Upper lobe of right lung (tissue), 1 donor: ENCODE results near the gene RPS6KA2. TPM values are rescaled to one million over a fixed set of nuclear protein-coding genes. Genes with fewer than 3 reads are reported as not detected.

ENCODE experiments used
- ATAC-seq: fragments of 200-7000 bp; cut with Tn5 transposase; one replicate; pipeline ENCODE4 v1.9.1; 2020; ENCODE audit warnings: mild to moderate bottlenecking, moderate library complexity
- DNase-seq: peaks from one replicate; pipeline ENCODE4 v3.0.0-alpha.2; 2020
- H3K27ac ChIP-seq: fragments of 200-600 bp; one replicate; pipeline ENCODE4 v1.8.0; 2022
- H3K27me3 ChIP-seq: fragments of 200-600 bp; one replicate; pipeline ENCODE4 v1.8.0; 2022; ENCODE audit warnings: mild to moderate bottlenecking
- H3K36me3 ChIP-seq: fragments of 200-600 bp; one replicate; pipeline ENCODE4 v1.8.0; 2022
- H3K4me1 ChIP-seq: fragments of 200-600 bp; one replicate; pipeline ENCODE4 v1.8.0; 2022
- H3K4me3 ChIP-seq: fragments of 200-600 bp; one replicate; pipeline ENCODE4 v1.8.0; 2022; ENCODE audit warnings: mild to moderate bottlenecking
- H3K9me3 ChIP-seq: fragments of 200-600 bp; one replicate; pipeline ENCODE4 v1.8.0; 2022
- CTCF ChIP-seq: fragments of 200-600 bp; IDR thresholded peaks from one replicate; pipeline ENCODE4 v1.8.0; 2022; ENCODE audit warnings: antibody characterized with exemption
- intact Hi-C: fragments of 100-400 bp; cut with DNase I; formaldehyde crosslinking; loops from one replicate; pipeline ENCODE4 v1.11.0; 2022
- microRNA-seq: library from miRNA; unstranded; fragments of <30 nt; microRNA quantifications from one replicate; pipeline ENCODE4 v1.2.0, GENCODE V29; 2020; ENCODE audit warnings: borderline microRNAs expressed
- total RNA-seq: library from RNA; stranded (reverse); fragmentation: NEBNext Ultra II Directional; extraction: Animal tissue kit (Norgen Biotek cat#: 25700); gene quantifications from one replicate; pipeline ENCODE4 v1.2.1, GENCODE V29; 2021
- donor health status: DM: no; HTN: yes; CAD: no; lungs with severe emphysema.

Gene RPS6KA2
- total RNA-seq, 1 donor from 2014 or later = 136 TPM

- no peaks in the 10 kb centered on the region for H3K9me3 ChIP-seq
- H3K27ac ChIP-seq = no peak overlapping the region
- H3K4me1 ChIP-seq = no peaks in the 10 kb centered on the region
- H3K36me3 ChIP-seq = peaks cover 33% of the 10 kb centered on the region
- peak; percentile 93 for ATAC-seq
- TF ChIP-seq CTCF = no peak
- no peak overlapping the region for H3K4me3 ChIP-seq
- DNase-seq = peak; percentile 80
- intact Hi-C loops = no loop called here
- H3K27me3 ChIP-seq = no peaks in the 10 kb centered on the region
Observed at GRCh38 chr6:166361077-166361429, 266.0 kb downstream of the RPS6KA2 start.

GRCh38 chr6:166360243-166361076 lies 266.6 kb downstream of the RPS6KA2 start:
- Histone ChIP-seq H3K9me3 (no peaks in the 10 kb centered on the region), H3K4me3 (no peak overlapping the region), H3K4me1 (no peaks in the 10 kb centered on the region), H3K27me3 (no peaks in the 10 kb centered on the region), H3K27ac (no peak overlapping the region), H3K36me3 (peaks cover 27% of the 10 kb centered on the region)
- no peak for DNase-seq
- intact Hi-C loops = no loop called here
- TF ChIP-seq CTCF = no peak
- peak; percentile 44 for ATAC-seq

Small RNAs within 50 kb of the gene (microRNA-seq; reads per million reads assigned to microRNA genes)
- gene MIR1913 = not detected

Other genes with a start within 250 kb of the RPS6KA2 start
- 51.2 TPM for gene MPC1, start 244.3 kb downstream of the RPS6KA2 start, total RNA-seq
- 8.0 TPM for gene RAMACL, start 40.6 kb downstream of the RPS6KA2 start, total RNA-seq